ENCODE results near the gene GPR161.

GPR161 gene

GRCh38 chr1:168104535-168104934 lies 32.2 kb downstream of the GPR161 start:
- Histone ChIP-seq H3K9me3 (ENCODE audit: control insufficient read depth in 2 of 2, low read length in 2 of 2) (no peaks in the 10 kb centered on the region), H3K9ac (ENCODE audit: low read length in 2 of 2) (no peak overlapping the region), H3K27ac (ENCODE audit: low read length) (no peak overlapping the region), H3K27me3 (ENCODE audit: control insufficient read depth in 1 of 2, insufficient read depth in 2 of 2, low read length in 2 of 2) (no peaks in the 10 kb centered on the region), H3K4me1 (ENCODE audit: control insufficient read depth, insufficient read depth, low read length) (peaks cover under 1% of the 10 kb centered on the region), H3K4me3 (ENCODE audit: low read length in 2 of 2) (no peak overlapping the region), H3K36me3 (ENCODE audit: control insufficient read depth in 2 of 2, insufficient read depth in 2 of 2, low read length in 2 of 2) (peaks cover 0 to 15% of the 10 kb centered on the region in 2 donors)

- no peaks in the 10 kb centered on the region for H3K9me3 ChIP-seq (ENCODE audit: control insufficient read depth in 2 of 2, low read length in 2 of 2)
- no peak overlapping the region for H3K9ac ChIP-seq (ENCODE audit: low read length in 2 of 2)
- no peak overlapping the region for H3K27ac ChIP-seq (ENCODE audit: low read length)
- peaks cover 0 to 17% of the 10 kb centered on the region in 2 donors for H3K36me3 ChIP-seq (ENCODE audit: control insufficient read depth in 2 of 2, insufficient read depth in 2 of 2, low read length in 2 of 2)
- peaks cover 10% of the 10 kb centered on the region for H3K4me1 ChIP-seq (ENCODE audit: control insufficient read depth, insufficient read depth, low read length)
- H3K4me3 ChIP-seq (ENCODE audit: low read length in 2 of 2) = no peak overlapping the region
- H3K27me3 ChIP-seq (ENCODE audit: control insufficient read depth in 1 of 2, insufficient read depth in 2 of 2, low read length in 2 of 2) = no peaks in the 10 kb centered on the region
These were observed 34.2 kb downstream of the GPR161 start for GRCh38 chr1:168102487-168102886.

- H3K4me1 ChIP-seq (ENCODE audit: control insufficient read depth, insufficient read depth, low read length) = peaks cover 10% of the 10 kb centered on the region
- H3K4me3 ChIP-seq (ENCODE audit: low read length in 2 of 2) = no peak overlapping the region
- peaks cover 5 to 21% of the 10 kb centered on the region in 2 donors for H3K36me3 ChIP-seq (ENCODE audit: control insufficient read depth in 2 of 2, insufficient read depth in 2 of 2, low read length in 2 of 2)
- H3K27ac ChIP-seq (ENCODE audit: low read length) = no peak overlapping the region
- no peaks in the 10 kb centered on the region for H3K27me3 ChIP-seq (ENCODE audit: control insufficient read depth in 1 of 2, insufficient read depth in 2 of 2, low read length in 2 of 2)
- H3K9ac ChIP-seq (ENCODE audit: low read length in 2 of 2) = no peak overlapping the region
- H3K9me3 ChIP-seq (ENCODE audit: control insufficient read depth in 2 of 2, low read length in 2 of 2) = no peaks in the 10 kb centered on the region
These were observed 35.4 kb downstream of the GPR161 start for GRCh38 chr1:168101336-168101735.

- no peaks in the 10 kb centered on the region for H3K9me3 ChIP-seq (ENCODE audit: control insufficient read depth in 2 of 2, low read length in 2 of 2)
- H3K4me1 ChIP-seq (ENCODE audit: control insufficient read depth, insufficient read depth, low read length) = peaks cover 10% of the 10 kb centered on the region
- H3K36me3 ChIP-seq (ENCODE audit: control insufficient read depth in 2 of 2, insufficient read depth in 2 of 2, low read length in 2 of 2) = peaks cover 5 to 21% of the 10 kb centered on the region in 2 donors
- no peak overlapping the region for H3K27ac ChIP-seq (ENCODE audit: low read length)
- H3K9ac ChIP-seq (ENCODE audit: low read length in 2 of 2) = no peak overlapping the region
- no peak overlapping the region for H3K4me3 ChIP-seq (ENCODE audit: low read length in 2 of 2)
- no peaks in the 10 kb centered on the region for H3K27me3 ChIP-seq (ENCODE audit: control insufficient read depth in 1 of 2, insufficient read depth in 2 of 2, low read length in 2 of 2)
These were observed 36.3 kb downstream of the GPR161 start for GRCh38 chr1:168100315-168101002.

- Histone ChIP-seq H3K9me3 (ENCODE audit: control insufficient read depth in 2 of 2, low read length in 2 of 2) (no peaks in the 10 kb centered on the region), H3K4me1 (ENCODE audit: control insufficient read depth, insufficient read depth, low read length) (peaks cover 10% of the 10 kb centered on the region), H3K27me3 (ENCODE audit: control insufficient read depth in 1 of 2, insufficient read depth in 2 of 2, low read length in 2 of 2) (no peaks in the 10 kb centered on the region), H3K27ac (ENCODE audit: low read length) (peak overlapping the region; percentile 60), H3K9ac (ENCODE audit: low read length in 2 of 2) (peak overlapping the region in 1 of 2 donors; percentile 10), H3K36me3 (ENCODE audit: control insufficient read depth in 2 of 2, insufficient read depth in 2 of 2, low read length in 2 of 2) (peaks cover 5 to 17% of the 10 kb centered on the region in 2 donors), H3K4me3 (ENCODE audit: low read length in 2 of 2) (no peak overlapping the region)
These were observed 37.4 kb downstream of the GPR161 start for GRCh38 chr1:168099337-168099801.

GRCh38 chr1:168098534-168099320 lies 38.0 kb downstream of the GPR161 start:
- Histone ChIP-seq H3K4me3 (ENCODE audit: low read length in 2 of 2) (no peak overlapping the region), H3K9ac (ENCODE audit: low read length in 2 of 2) (peak overlapping the region in 1 of 2 donors; percentile 10), H3K27me3 (ENCODE audit: control insufficient read depth in 1 of 2, insufficient read depth in 2 of 2, low read length in 2 of 2) (no peaks in the 10 kb centered on the region), H3K27ac (ENCODE audit: low read length) (peak overlapping the region; percentile 60), H3K4me1 (ENCODE audit: control insufficient read depth, insufficient read depth, low read length) (peaks cover 10% of the 10 kb centered on the region), H3K9me3 (ENCODE audit: control insufficient read depth in 2 of 2, low read length in 2 of 2) (no peaks in the 10 kb centered on the region), H3K36me3 (ENCODE audit: control insufficient read depth in 2 of 2, insufficient read depth in 2 of 2, low read length in 2 of 2) (peaks cover 5 to 17% of the 10 kb centered on the region in 2 donors)

- H3K36me3 ChIP-seq (ENCODE audit: control insufficient read depth in 2 of 2, insufficient read depth in 2 of 2, low read length in 2 of 2) = peaks cover 5 to 13% of the 10 kb centered on the region in 2 donors
- H3K4me3 ChIP-seq (ENCODE audit: low read length in 2 of 2) = no peak overlapping the region
- peaks cover 10% of the 10 kb centered on the region for H3K4me1 ChIP-seq (ENCODE audit: control insufficient read depth, insufficient read depth, low read length)
- no peak overlapping the region for H3K27ac ChIP-seq (ENCODE audit: low read length)
- H3K27me3 ChIP-seq (ENCODE audit: control insufficient read depth in 1 of 2, insufficient read depth in 2 of 2, low read length in 2 of 2) = no peaks in the 10 kb centered on the region
- H3K9me3 ChIP-seq (ENCODE audit: control insufficient read depth in 2 of 2, low read length in 2 of 2) = no peaks in the 10 kb centered on the region
- no peak overlapping the region for H3K9ac ChIP-seq (ENCODE audit: low read length in 2 of 2)
These were observed 38.7 kb downstream of the GPR161 start for GRCh38 chr1:168097921-168098528.

GRCh38 chr1:168096296-168097165 lies 40.2 kb downstream of the GPR161 start:
- Histone ChIP-seq H3K9ac (ENCODE audit: low read length in 2 of 2) (no peak overlapping the region), H3K27me3 (ENCODE audit: control insufficient read depth in 1 of 2, insufficient read depth in 2 of 2, low read length in 2 of 2) (no peaks in the 10 kb centered on the region), H3K4me1 (ENCODE audit: control insufficient read depth, insufficient read depth, low read length) (peaks cover 10% of the 10 kb centered on the region), H3K36me3 (ENCODE audit: control insufficient read depth in 2 of 2, insufficient read depth in 2 of 2, low read length in 2 of 2) (peaks cover 5 to 10% of the 10 kb centered on the region in 2 donors), H3K4me3 (ENCODE audit: low read length in 2 of 2) (no peak overlapping the region), H3K9me3 (ENCODE audit: control insufficient read depth in 2 of 2, low read length in 2 of 2) (no peaks in the 10 kb centered on the region), H3K27ac (ENCODE audit: low read length) (no peak overlapping the region)

- H3K4me3 ChIP-seq (ENCODE audit: low read length in 2 of 2) = no peak overlapping the region
- no peaks in the 10 kb centered on the region for H3K27me3 ChIP-seq (ENCODE audit: control insufficient read depth in 1 of 2, insufficient read depth in 2 of 2, low read length in 2 of 2)
- H3K4me1 ChIP-seq (ENCODE audit: control insufficient read depth, insufficient read depth, low read length) = peaks cover 10% of the 10 kb centered on the region
- H3K9ac ChIP-seq (ENCODE audit: low read length in 2 of 2) = no peak overlapping the region
- H3K9me3 ChIP-seq (ENCODE audit: control insufficient read depth in 2 of 2, low read length in 2 of 2) = no peaks in the 10 kb centered on the region
- H3K27ac ChIP-seq (ENCODE audit: low read length) = no peak overlapping the region
- peaks cover 5 to 10% of the 10 kb centered on the region in 2 donors for H3K36me3 ChIP-seq (ENCODE audit: control insufficient read depth in 2 of 2, insufficient read depth in 2 of 2, low read length in 2 of 2)
These were observed 41.3 kb downstream of the GPR161 start for GRCh38 chr1:168095476-168095875.

- H3K9me3 ChIP-seq (ENCODE audit: control insufficient read depth in 2 of 2, low read length in 2 of 2) = no peaks in the 10 kb centered on the region
- peaks cover 5 to 16% of the 10 kb centered on the region in 2 donors for H3K36me3 ChIP-seq (ENCODE audit: control insufficient read depth in 2 of 2, insufficient read depth in 2 of 2, low read length in 2 of 2)
These were observed 43.1 kb downstream of the GPR161 start for GRCh38 chr1:168093616-168094015.

More at GRCh38 chr1:168093616-168094015, 43.1 kb downstream of the GPR161 start:
- Histone ChIP-seq H3K27me3 (ENCODE audit: control insufficient read depth in 1 of 2, insufficient read depth in 2 of 2, low read length in 2 of 2) (no peaks in the 10 kb centered on the region), H3K27ac (ENCODE audit: low read length) (no peak overlapping the region), H3K4me3 (ENCODE audit: low read length in 2 of 2) (no peak overlapping the region), H3K4me1 (ENCODE audit: control insufficient read depth, insufficient read depth, low read length) (peaks cover under 1% of the 10 kb centered on the region), H3K9ac (ENCODE audit: low read length in 2 of 2) (no peak overlapping the region)
